Spleen (tissue), 7 donors: ENCODE measurements around the gene WNK2.

Experiments
- CTCF ChIP-seq, 11 experiments: fragments of 200-600 bp in 7 of 11; fragments of 450-650 bp in 4 of 11; sonication (generic) in 4 of 11; IDR thresholded peaks in 8 of 11; conservative IDR thresholded peaks in 3 of 11; 1 replicate in 7 of 11; 2 replicates in 4 of 11; pipeline versions ENCODE4 v1.4.0 to v1.8.0; 2016 to 2021; ENCODE audit warnings: antibody characterized with exemption in 11 of 11, inconsistent platforms in 4 of 11, mild to moderate bottlenecking in 1 of 11
- POLR2A ChIP-seq, 3 donors: fragments of 450-650 bp; IDR thresholded peaks; one replicate each; pipeline ENCODE4 v1.5.1; 2017; ENCODE audit warnings: antibody characterized with exemption in 3 of 3, mild to moderate bottlenecking in 1 of 3
- POLR2AphosphoS5 ChIP-seq, 3 donors: sonication (generic); formaldehyde crosslinking; IDR thresholded peaks; one replicate each; pipeline ENCODE4 v1.5.1; 2017; ENCODE audit warnings: antibody characterized with exemption in 3 of 3
- donor health status: DM: no; HTN: no; CAD: no; lungs with moderate emphysema.
- donor health status: DM: no; HTN: no; CAD: no.
- donor health status: DM: no; HTN: no; CAD: no.

DNA sequence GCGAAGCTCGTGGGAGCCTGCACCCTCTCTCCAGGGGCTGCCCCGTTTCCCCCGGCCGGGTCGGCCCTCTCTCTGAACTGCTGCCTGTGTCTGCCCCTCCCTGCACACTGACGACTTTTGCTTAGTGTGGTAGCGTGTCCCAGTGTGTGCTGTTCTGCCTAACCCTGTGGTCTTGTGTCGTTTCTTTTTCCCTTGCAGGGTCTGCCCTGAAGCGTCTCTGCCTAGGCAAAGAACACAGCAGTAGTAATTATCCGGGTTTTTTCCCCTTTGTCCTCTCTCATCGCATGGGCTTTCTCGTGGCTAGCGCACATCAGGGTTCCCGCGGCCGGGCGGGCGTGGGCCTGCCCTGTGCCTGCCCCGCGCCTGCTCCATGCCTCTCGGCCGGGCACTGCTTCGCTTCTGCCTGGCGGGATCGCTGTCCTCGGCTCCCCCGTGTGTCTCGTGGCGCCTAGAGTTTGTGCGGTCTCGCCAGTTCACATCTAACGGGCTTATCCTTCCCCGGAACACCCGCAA, 122.7 kb downstream of the WNK2 start:
- no peak for TF ChIP-seq CTCF (IDR thresholded peaks at IDR 0.05 in 8 of 11, conservative IDR thresholded peaks at IDR 0.05 in 3 of 11)
- no peak for TF ChIP-seq POLR2AphosphoS5 (IDR thresholded peaks at IDR 0.05)
- no peak for TF ChIP-seq POLR2A (IDR thresholded peaks at IDR 0.05)
